H54 (cell line): ENCODE data around the gene HHATL.
A peak's percentile ranks its signal among the peaks of the same experiment; 100 is the strongest.

Experiments used
- DNase-seq: peaks from one replicate; pipeline ENCODE4 v3.0.0; 2011; ENCODE audit warnings: low spot score, mixed read lengths; ENCODE audit not compliant: insufficient read length
- FAIRE-seq: peaks from 3 replicates; lab custom pipeline; 2011; peaks lifted over from hg19 to GRCh38; lab: Jason Lieb, UNC
- POLR2A ChIP-seq: IDR thresholded peaks from 2 replicates; pipeline ENCODE4 v1.6.1; 2011; ENCODE audit warnings: low read depth, mild to moderate bottlenecking, low read length

HHATL gene

DNA sequence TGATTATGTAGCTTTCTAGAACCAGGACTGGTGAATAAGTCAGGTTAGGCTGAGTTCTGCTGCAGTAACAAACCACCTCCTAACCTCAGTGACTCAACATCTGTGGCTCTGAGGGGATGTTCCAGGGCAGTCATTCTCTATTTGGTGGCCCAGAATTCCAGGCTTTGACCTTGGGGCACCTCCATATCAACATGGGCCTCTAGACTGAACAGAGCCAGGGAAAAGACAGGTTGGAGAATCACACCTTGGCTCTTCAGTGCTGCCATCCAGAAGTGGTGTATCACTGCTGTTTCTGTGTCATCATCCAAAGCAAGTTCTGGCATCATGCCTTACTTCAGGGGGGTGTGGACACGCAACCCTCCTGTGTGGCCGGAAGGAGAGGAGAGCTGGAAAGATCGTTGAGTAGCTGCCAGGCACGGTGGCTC is 33.8 kb downstream of the HHATL start:
- FAIRE-seq (no peak), DNase-seq (no peak)
- TF ChIP-seq POLR2A: no peak

GRCh38 chr3:42668413-42668760 is 34.2 kb downstream of the HHATL start:
- TF ChIP-seq POLR2A: 0 out of 2 replicates have a peak, but pooled peaks have one; percentile 14
- DNase-seq (no peak), FAIRE-seq (no peak)

- DNase-seq (no peak), FAIRE-seq (no peak)
- TF ChIP-seq POLR2A: no peak
Measured at GRCh38 chr3:42667523-42668412, 34.8 kb downstream of the HHATL start.

DNA sequence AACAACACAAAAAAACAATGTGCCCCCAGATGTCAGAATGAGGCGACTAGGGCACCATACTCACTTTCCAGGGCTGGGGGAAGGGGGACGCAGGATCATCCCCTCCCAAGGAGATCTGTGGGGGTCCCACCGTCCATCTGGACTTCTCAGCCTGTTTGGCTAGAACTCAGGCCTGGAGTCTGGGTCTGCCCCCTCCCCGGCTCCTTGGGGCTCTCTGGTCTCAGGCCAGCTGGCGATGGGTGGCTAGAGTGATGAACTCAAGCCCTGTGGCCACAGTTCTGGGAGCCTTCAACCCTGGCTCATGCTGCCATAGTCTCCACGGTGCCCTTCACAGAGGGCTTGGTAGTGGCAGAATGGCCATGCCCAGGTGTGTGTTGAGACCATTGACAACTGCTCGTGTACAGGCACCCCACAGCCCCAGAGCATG is 35.5 kb downstream of the HHATL start:
- DNase-seq (no peak), FAIRE-seq (no peak)
- TF ChIP-seq POLR2A: no peak

DNA sequence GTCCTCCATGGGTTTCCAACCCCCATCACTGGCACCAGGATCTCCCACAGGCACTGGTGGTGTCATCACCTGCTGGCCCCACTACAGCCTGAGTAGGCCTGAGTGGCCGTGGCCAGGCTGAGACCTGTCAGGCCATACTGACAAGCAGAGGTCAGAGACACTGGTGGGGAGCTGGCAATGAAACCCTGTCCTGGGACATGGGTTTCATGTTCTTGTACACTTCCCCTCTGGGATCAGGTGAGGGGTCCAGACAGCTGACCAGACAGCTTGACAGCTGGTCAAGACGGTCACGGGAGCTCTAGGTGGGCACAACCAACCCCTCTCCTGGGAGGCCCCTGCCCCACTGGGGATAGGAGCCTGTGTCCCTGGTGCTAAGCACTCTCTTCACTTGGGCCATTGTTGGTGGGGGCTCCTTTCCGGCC is 36.0 kb downstream of the HHATL start:
- TF ChIP-seq POLR2A: no peak
- DNase-seq (no peak), FAIRE-seq (no peak)

GRCh38 chr3:42666022-42666421 is 36.6 kb downstream of the HHATL start:
- FAIRE-seq (no peak), DNase-seq (no peak)
- no peak for TF ChIP-seq POLR2A

GRCh38 chr3:42665050-42665878 is 37.3 kb downstream of the HHATL start:
- no peak for TF ChIP-seq POLR2A
- DNase-seq (no peak), FAIRE-seq (no peak)

DNA sequence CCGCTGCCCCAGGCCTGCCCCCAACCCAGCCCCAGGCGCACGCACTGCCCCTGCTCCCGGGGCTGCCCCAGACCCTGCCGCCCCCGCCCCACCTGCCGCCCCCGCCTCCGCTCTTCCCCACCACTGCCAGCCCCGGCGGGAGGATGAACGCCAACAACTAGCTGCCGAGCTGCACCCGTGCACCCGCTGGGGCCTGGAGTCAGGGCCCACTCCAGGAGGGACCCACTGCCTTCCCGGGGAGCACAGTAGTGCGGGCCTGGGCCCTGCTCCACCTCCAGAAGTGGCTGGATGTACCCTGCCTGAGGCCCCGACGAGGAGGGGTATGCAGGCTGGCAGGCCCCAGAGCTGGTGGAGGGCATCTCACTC is 38.2 kb downstream of the HHATL start:
- no peak for TF ChIP-seq POLR2A
- DNase-seq: no peak
- no peak for FAIRE-seq

DNA sequence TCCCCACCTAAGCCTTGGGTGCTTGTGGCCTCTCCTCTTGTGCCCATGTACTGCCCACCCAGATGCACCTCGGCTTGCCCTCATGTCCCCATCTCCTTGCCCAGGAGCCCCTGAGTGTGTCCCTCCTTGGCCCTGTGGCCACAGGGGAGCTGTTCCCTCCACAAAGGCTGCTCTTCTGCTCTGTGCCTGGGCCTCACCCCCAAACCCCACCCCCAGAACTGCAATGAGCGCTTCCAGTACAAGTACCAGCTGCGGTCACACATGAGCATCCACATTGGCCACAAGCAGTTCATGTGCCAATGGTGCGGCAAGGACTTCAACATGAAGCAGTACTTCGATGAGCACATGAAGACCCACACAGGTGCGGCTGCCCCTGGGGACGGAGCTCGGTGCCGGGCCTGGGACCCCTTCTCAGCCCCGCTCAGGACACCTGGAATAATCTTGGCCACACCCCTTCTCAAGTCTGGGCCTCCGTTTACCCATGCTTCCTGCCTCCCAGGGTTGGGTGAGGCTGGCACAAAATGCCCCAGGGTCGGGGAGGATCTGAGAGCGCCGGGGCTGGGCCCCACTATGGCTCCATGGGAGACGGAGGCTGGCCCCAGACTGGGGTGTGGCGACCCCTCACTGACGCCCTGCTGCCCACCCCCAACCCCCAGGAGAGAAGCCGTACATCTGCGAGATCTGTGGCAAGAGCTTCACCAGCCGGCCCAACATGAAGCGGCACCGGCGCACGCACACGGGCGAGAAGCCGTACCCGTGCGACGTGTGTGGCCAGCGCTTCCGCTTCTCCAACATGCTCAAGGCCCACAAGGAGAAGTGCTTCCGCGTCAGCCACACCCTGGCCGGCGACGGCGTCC is 38.8 kb downstream of the HHATL start:
- FAIRE-seq (no peak), DNase-seq (no peak)
- TF ChIP-seq POLR2A: no peak

DNA sequence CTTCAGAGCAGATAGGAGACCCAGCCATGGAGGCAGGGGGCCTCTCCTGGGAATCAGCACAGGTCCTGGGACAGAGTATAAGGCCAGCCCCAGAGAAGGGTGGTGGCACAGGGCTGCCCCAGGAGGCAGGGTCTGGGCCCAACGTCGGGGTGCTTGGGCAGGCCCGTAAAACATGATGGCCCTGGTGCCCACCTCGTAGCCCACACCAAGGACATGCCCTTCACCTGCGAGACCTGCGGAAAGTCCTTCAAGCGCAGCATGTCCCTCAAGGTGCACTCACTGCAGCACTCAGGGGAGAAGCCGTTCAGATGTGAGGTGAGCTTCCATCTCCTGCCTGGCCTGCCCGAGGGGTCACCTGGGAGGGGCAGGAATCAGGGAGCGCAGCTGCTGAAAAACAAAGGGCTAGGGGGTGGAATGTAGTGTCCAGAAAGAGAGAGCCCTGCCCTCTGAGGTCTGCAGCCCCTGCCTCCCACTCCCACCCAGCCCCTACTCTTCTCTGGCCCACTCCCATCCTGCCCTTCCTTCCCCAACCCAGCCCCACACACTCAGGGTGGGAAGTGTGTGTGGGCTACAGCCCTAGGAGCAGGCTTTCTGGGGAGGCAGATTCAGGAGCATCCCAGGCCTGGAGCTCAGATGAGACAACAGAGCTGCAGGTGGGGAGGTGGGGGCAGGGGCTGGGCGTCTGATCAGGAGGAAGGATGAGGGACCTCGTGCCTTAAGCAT is 39.6 kb downstream of the HHATL start:
- TF ChIP-seq POLR2A: no peak
- FAIRE-seq (no peak), DNase-seq (no peak)

- TF ChIP-seq POLR2A: no peak
- no peak for DNase-seq
- FAIRE-seq: no peak
Measured at GRCh38 chr3:42662037-42662812, 40.4 kb downstream of the HHATL start.

GRCh38 chr3:42661593-42662022 is 41.0 kb downstream of the HHATL start:
- DNase-seq (no peak), FAIRE-seq (no peak)
- no peak for TF ChIP-seq POLR2A
